NCI-H2196 (cell line): ENCODE data around the gene ENPP7.

ENCODE experiments used
- DNase-seq: peaks from one replicate; lab custom pipeline; 2025; ENCODE audit not compliant: unreplicated experiment; lab: John Stamatoyannopoulos, UW

The ENPP7 gene

GRCh38 chr17:79789943-79790804, 59.4 kb downstream of the ENPP7 start:
- DNase-seq: peak; percentile 54

DNA sequence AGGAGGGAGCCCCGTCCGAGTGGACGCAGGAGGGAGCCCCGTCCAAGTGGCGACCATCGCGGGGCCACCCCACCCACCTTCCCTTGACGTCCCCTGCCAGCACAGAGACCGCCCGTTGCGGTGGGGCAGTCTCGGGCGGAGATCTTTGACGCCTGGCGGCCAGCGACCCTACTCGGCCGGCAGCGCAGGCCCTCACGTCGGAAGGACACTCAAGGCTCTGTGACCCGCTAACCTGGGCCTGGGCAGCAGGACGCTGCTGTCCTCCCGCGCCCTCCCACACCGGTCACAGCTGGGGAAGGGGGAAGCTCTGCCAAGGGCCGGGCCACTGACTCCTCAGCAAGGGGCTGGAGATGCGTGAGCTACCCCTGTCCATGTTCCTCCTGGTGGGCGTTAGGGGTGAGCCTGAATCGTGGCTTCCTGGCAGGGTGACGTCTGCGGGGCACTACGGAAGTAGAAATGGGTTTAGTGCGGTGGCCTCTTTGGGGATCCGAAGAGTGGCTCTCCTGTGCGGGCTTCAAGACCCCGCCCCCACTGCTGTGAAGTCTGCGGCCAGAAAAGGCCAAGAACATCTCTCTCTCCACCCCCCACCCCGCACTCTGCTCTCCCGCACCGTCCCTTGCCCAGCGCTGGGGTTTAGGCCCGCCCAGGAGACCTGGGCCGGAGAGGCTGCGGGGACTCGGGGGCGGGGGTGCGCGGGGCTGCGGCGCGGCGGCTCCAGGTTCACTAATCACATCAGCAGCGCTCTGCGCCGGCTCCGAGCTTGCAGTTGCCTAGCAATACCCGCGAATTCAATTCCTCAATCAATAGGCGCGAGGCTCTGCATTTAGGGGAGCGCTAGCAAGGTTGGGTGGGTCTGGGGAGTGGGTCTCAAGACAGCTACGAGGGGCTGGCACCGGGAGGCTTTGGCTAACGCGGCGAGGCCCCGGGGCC, 60.3 kb downstream of the ENPP7 start:
- no peak for DNase-seq

GRCh38 chr17:79791735-79792161, 61.0 kb downstream of the ENPP7 start:
- no peak for DNase-seq
